Measurements from ENCODE around the gene AFP. TPM values are rescaled to one million over a fixed set of nuclear protein-coding genes. Genes with fewer than 3 reads are reported as not detected.
"Not testable (repeated sequence)": the region's sequence is repeated elsewhere in the genome, so short reads cannot be mapped to it uniquely, and the experiment has no call there.

AFP gene
- total RNA-seq (not detected), polyA plus RNA-seq (not detected)
- long read RNA-seq, donor 1 = 0 reads
- long read RNA-seq, donor 2 = 0 reads

- Histone ChIP-seq H3K9me3 (no peaks in the 10 kb centered on the region), H3K4me3 (no peak within 1 kb of the TSS), H3K27ac (no peak within 1 kb of the TSS), H3K36me3 (ENCODE audit: insufficient read depth in 1 of 2, low read depth in 1 of 2) (no peaks in the 10 kb centered on the region), H3K4me1 (no peaks in the 10 kb centered on the region), H3K27me3 (ENCODE audit: insufficient read depth in 3 of 3, low read length in 2 of 3) (no peaks in the 10 kb centered on the region)
- intact Hi-C loops (cut with DNase I) = no loop called here
- WGBS, 3 donors = 77 to 82% (median 78%) methylated on average over 1 of the region's 1 CpG
- no peak for TF ChIP-seq CTCF (IDR thresholded peaks at IDR 0.05)
- ATAC-seq (no peak), DNase-seq (no peak)
These were observed at the start of gene AFP for GRCh38 chr4:73435984-73436383. Gene AFP (plus strand): TSS chr4:73436221. CDS start chr4:73436263, 42 bp downstream.

DNA sequence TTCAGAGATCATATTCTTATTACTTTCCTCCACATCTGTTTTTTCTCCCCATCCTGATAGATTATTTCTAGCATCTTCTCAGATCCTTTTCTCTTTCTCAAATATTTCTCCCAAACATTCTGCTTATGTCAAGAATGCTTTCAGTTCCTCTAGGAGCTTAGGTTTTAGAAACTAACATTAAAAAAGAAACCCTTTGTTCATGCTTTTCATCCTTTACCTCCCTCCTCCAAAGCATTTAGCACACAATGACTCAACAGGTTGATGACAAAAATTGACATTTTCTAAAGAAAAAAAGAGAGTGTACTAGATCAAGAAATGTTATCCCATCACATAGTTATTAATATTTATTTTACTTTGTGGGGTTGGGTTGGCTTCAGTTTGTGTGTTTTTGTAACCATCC, 48.5 kb upstream of the AFP start:
- intact Hi-C loops (cut with DNase I) = no loop called here
- Histone ChIP-seq H3K27me3 (ENCODE audit: insufficient read depth in 3 of 3, low read length in 2 of 3) (no peaks in the 10 kb centered on the region), H3K4me1 (no peaks in the 10 kb centered on the region), H3K27ac (no peak overlapping the region), H3K36me3 (ENCODE audit: insufficient read depth in 1 of 2, low read depth in 1 of 2) (no peaks in the 10 kb centered on the region), H3K4me3 (no peak overlapping the region), H3K9me3 (no peaks in the 10 kb centered on the region)
- DNase-seq (no peak), ATAC-seq (no peak)
- no peak for TF ChIP-seq CTCF (IDR thresholded peaks at IDR 0.05)

- DNase-seq = no peak
- no peak overlapping the region for H3K4me3 ChIP-seq
- no peaks in the 10 kb centered on the region for H3K9me3 ChIP-seq
- no peaks in the 10 kb centered on the region for H3K36me3 ChIP-seq (ENCODE audit: insufficient read depth in 1 of 2, low read depth in 1 of 2)
- intact Hi-C loops (cut with DNase I) = no loop called here
- H3K27ac ChIP-seq = no peak overlapping the region
- 71 to 92% (median 91%) methylated on average over 1 of the region's 1 CpG for WGBS, 3 donors
- no peaks in the 10 kb centered on the region for H3K4me1 ChIP-seq
- no peak for TF ChIP-seq CTCF (IDR thresholded peaks at IDR 0.05)
- H3K27me3 ChIP-seq (ENCODE audit: insufficient read depth in 3 of 3, low read length in 2 of 3) = no peaks in the 10 kb centered on the region
- no peak for ATAC-seq
These were observed 47.1 kb upstream of the AFP start for GRCh38 chr4:73388887-73389286.

GRCh38 chr4:73389663-73390062, 46.4 kb upstream of the AFP start:
- H3K27me3 ChIP-seq (ENCODE audit: insufficient read depth in 3 of 3, low read length in 2 of 3); H3K9me3 ChIP-seq; H3K36me3 ChIP-seq (ENCODE audit: insufficient read depth in 1 of 2, low read depth in 1 of 2); H3K4me1 ChIP-seq; ATAC-seq; H3K4me3 ChIP-seq; H3K27ac ChIP-seq; DNase-seq; intact Hi-C loops (cut with DNase I): not testable (repeated sequence)
- 87 to 98% (median 90%) methylated on average over 2 of the region's 2 CpGs for WGBS, 3 donors

- Histone ChIP-seq H3K4me1 (no peaks in the 10 kb centered on the region), H3K9me3 (no peaks in the 10 kb centered on the region), H3K36me3 (ENCODE audit: insufficient read depth in 1 of 2, low read depth in 1 of 2) (no peaks in the 10 kb centered on the region), H3K27me3 (ENCODE audit: insufficient read depth in 3 of 3, low read length in 2 of 3) (no peaks in the 10 kb centered on the region), H3K4me3 (no peak overlapping the region), H3K27ac (no peak overlapping the region)
- DNase-seq (no peak), ATAC-seq (no peak)
- no peak for TF ChIP-seq CTCF (IDR thresholded peaks at IDR 0.05)
- intact Hi-C loops (cut with DNase I) = no loop called here
These were observed 44.2 kb upstream of the AFP start for GRCh38 chr4:73391774-73392173.
